Activated CD8-positive, alpha-beta memory T cell treated with anti-CD3 and anti-CD28 coated beads, Interleukin-2, amount 50 U/mL, for 4 hours (primary cell): ENCODE results near the gene PRDM4.

Experiments
- DNase-seq: peaks from one replicate; pipeline ENCODE4 v3.0.0-alpha.2; 2020

PRDM4 gene

GRCh38 chr12:107760809-107761501, at the start of gene PRDM4:
Gene PRDM4, minus strand, starts transcription at chr12:107761137. Its CDS starts 622 bp downstream, at chr12:107760515.
- peak; percentile 87 for DNase-seq

- no peak for DNase-seq
Measured at GRCh38 chr12:107807471-107808150, 46.7 kb upstream of the PRDM4 start.

- no peak for DNase-seq
Measured at GRCh38 chr12:107805488-107806180, 44.7 kb upstream of the PRDM4 start.

- DNase-seq, result no peak
Measured at GRCh38 chr12:107803092-107803491, 42.2 kb upstream of the PRDM4 start.

- no peak for DNase-seq
Measured at GRCh38 chr12:107801150-107801549, 40.2 kb upstream of the PRDM4 start.

GRCh38 chr12:107798580-107798979, 37.6 kb upstream of the PRDM4 start:
- no peak for DNase-seq

- no peak for DNase-seq
Measured at GRCh38 chr12:107794451-107794850, 33.5 kb upstream of the PRDM4 start.

- DNase-seq, result no peak
Measured at GRCh38 chr12:107791465-107792089, 30.6 kb upstream of the PRDM4 start.

- DNase-seq, result no peak
Measured at GRCh38 chr12:107788690-107789458, 27.9 kb upstream of the PRDM4 start.

GRCh38 chr12:107788281-107788680, 27.3 kb upstream of the PRDM4 start:
- no peak for DNase-seq

- DNase-seq, result no peak
Measured at GRCh38 chr12:107783406-107784376, 22.8 kb upstream of the PRDM4 start.

- DNase-seq, result no peak
Measured at GRCh38 chr12:107782067-107782466, 21.1 kb upstream of the PRDM4 start.

- no peak for DNase-seq
Measured at GRCh38 chr12:107780298-107780697, 19.4 kb upstream of the PRDM4 start.

GRCh38 chr12:107779077-107779831, 18.3 kb upstream of the PRDM4 start:
- no peak for DNase-seq

- no peak for DNase-seq
Measured at GRCh38 chr12:107778383-107779025, 17.6 kb upstream of the PRDM4 start.

GRCh38 chr12:107776171-107776570, 15.2 kb upstream of the PRDM4 start:
- DNase-seq, result no peak

GRCh38 chr12:107775093-107775721, 14.3 kb upstream of the PRDM4 start:
- no peak for DNase-seq

- no peak for DNase-seq
Measured at GRCh38 chr12:107774349-107775029, 13.6 kb upstream of the PRDM4 start, which contains the start of gene ASCL4. Gene ASCL4, plus strand, starts transcription at chr12:107774704. Its CDS starts 515 bp downstream, at chr12:107775219.

- DNase-seq, result no peak
Measured at GRCh38 chr12:107767466-107767865, 6.5 kb upstream of the PRDM4 start.
